HG02885 (cell line): ENCODE results near the gene SFXN1.
"Not testable (repeated sequence)": the region's sequence is repeated elsewhere in the genome, so short reads cannot be mapped to it uniquely, and the experiment has no call there.

Source experiments
- ATAC-seq: cut with Tn5 transposase; IDR thresholded peaks from one replicate; pipeline ENCODE4 v1.9.1; 2021; ENCODE audit warnings: mild to moderate bottlenecking; ENCODE audit not compliant: unreplicated experiment, poor library complexity

Gene SFXN1

DNA sequence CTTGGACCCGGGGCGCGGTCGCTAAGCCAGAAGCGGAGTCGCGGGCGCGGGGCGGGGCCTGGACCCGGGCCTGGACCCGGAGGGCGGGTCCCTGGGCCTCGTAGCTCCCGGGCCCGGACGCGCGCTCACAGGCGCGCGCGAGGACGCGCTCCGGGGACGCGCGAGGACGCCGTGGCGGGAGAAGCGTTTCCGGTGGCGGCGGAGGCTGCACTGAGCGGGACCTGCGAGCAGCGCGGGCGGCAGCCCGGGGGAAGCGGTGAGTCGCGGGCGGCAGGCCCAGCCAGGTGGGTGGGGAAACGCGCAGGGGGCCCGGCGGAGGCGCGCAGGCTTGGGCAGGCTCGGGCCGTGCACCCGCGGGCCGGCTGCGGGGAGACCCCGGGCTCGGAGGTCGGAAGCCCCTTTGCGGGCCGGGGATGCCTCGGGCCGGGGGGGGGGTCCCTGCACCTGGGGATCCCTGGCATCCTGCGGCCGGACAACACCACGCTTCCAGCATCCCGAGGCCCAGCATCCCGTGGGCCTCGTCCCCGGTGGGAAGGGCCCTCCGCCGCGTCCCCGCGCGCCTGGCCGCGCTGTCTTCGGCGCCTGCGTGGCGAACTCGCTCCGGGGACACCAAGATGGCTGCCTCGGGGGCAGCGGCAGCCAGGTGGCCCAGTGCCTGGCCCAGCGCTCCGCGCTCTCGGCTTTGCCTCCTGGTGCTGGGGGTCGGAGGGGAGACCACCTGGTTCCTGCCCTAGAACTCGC is at the start of gene SFXN1:
SFXN1 (plus strand) TSS at position 177 of the 741 bp plus-strand sequence. CDS start 13,544 bp downstream, outside the sequence.
- ATAC-seq = peak; percentile 90

DNA sequence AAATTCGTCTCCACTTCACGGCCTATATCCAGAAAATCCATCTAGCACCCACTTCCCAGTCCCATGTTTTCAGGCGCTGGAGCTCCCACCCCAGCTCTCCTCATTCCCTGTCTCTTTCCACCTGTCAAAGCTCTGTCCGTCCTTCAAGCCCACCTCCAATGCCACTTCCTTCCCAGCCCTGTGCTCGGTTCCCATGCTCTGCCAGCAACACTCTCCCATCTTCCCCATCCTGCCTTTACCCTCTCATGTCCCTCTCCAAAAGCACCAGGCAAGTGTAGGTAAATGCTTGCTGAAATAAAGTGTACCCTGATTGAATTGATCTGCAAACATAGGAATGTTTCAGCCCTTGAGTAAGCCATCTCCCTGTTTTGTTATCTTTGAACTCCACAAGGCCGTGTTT is 43.6 kb upstream of the SFXN1 start:
- ATAC-seq = no peak

DNA sequence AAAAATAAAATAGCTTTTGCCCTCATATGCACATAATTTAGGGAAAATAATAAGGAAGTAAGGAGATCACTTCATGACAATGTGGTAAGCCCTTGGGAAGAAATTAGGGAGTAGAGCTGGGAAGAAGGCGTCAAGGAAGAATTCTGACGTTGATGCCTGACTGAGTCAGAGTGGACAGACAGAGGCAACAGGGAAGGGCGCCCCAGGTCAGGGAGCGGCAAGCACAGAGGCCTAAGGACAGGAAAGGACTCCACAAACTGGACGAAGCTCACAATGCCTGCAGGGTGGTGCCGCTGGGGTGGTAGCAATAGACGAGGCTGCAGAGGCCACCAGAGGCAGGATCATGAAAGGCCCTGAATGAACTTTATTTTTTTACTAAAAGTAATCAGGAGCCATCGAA is 42.0 kb upstream of the SFXN1 start:
- ATAC-seq = no peak

DNA sequence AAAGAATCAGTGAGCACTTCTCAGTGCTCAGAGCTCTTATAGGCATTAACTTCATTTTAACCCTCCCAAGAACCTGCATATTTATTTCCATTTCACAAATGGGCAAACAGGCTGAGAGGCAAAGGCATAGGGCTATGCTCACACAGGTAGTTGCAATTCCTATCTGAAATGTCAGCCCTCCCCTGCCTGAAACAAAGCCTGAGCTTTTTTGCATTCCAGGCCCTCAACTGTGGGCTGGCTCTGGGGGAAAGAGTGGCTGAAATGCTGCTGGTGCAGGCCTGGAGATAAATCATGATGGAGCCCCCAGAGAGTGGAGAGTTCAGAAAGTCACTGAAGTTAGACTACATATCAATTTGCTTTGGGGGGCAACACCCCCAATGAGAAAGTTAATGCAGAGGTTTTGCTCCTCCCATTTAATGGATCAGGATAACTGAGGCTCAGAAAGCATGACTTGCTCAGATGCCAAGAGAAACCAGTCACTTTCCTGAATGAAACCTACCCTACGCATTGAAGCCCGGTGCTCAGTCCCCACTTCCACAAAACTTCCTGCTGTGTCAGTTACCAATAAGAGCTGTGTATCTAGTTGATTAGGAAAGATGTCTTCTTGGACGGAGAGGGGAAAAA is 40.0 kb upstream of the SFXN1 start:
- no peak for ATAC-seq

- no peak for ATAC-seq
These were observed 34.8 kb upstream of the SFXN1 start for GRCh38 chr5:175443514-175444059.

GRCh38 chr5:175444060-175444904 is 34.1 kb upstream of the SFXN1 start, which contains the start of gene DRD1:
Gene DRD1, minus strand, starts transcription at chr5:175444182. Its CDS starts 1,083 bp downstream, at chr5:175443099.
- no peak for ATAC-seq

GRCh38 chr5:175444905-175445456 is 33.4 kb upstream of the SFXN1 start:
- ATAC-seq = no peak

DNA sequence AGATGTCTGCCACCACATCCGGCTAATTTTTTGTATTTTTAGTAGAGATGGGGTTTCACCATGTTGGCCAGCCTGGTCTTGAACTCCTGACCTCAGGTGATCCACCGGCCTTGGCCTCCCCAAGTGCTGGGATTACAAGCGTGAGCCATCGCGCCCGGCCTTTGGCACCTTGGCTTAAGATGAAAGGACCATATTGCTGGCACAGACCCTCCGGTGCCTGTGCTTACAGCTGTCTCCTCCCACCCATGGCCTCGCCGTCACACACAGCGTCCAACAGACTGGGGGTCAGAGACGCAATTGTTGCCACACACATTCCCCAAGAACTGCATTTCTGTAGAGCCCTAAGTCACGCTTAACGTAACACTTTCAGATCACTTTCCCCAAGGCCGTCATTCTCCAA is 32.0 kb upstream of the SFXN1 start:
- not testable (repeated sequence) for ATAC-seq

GRCh38 chr5:175447571-175447970 is 30.8 kb upstream of the SFXN1 start:
- ATAC-seq = no peak

DNA sequence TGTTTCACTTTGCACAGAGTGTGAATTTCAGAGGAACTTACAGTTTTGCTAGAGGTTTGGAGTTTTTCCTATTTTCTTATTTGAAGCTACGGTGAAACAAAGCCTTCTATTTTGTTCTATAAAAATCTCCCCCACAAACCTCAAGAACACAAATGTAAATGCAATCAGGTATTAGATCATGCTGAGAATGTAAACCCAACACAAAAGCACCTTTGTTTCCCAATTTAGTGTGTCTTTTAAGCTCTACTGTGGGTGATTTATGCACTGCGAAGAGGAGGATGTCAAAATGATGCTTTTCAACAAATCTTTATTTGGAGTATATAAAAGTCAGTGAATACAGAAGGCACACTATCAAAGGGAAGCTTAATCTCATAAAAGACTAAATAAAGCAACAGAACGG is 30.1 kb upstream of the SFXN1 start:
- no peak for ATAC-seq

GRCh38 chr5:175452166-175452565 is 26.2 kb upstream of the SFXN1 start:
- no peak for ATAC-seq

DNA sequence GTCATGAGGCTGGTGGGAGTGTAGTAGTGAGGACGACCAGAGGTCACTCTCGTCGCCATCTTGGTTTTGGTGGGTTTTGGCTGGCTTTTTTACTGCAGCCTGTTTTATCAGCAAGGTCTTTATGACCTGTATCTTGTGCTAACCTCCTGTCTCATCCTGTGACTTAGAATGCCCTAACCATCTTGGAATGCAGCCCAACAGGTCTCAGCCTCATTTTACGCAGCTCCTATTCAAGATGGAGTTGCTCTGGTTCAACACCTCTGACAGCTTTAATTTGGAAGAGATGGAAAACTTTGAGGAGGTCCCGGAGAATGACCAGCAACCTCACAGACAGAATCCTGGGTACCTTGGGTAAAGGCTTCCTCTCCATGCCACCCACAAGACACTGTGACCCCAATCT is 24.0 kb upstream of the SFXN1 start:
- ATAC-seq = not testable (repeated sequence)

GRCh38 chr5:175456105-175456742 is 22.1 kb upstream of the SFXN1 start:
- ATAC-seq = no peak

GRCh38 chr5:175457466-175457865 is 20.9 kb upstream of the SFXN1 start:
- ATAC-seq = peak; percentile 75

DNA sequence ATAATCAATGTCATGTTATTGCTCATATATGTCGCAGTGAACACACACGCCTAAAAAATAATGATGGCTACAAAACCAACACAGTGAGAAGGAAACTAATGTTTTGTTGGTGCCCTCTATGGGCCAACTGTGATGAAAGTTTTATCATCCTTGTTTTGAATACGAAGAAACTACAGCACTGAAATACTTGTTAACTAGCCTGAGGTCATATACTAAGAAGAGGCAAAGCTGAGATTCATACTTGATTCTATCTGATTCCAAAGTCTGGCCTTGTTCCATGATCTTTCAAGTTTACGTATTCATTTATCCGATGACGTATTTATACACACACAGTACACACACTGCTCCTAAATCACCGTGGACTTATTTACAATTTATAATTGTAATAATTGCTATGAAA is 18.2 kb upstream of the SFXN1 start:
- no peak for ATAC-seq

DNA sequence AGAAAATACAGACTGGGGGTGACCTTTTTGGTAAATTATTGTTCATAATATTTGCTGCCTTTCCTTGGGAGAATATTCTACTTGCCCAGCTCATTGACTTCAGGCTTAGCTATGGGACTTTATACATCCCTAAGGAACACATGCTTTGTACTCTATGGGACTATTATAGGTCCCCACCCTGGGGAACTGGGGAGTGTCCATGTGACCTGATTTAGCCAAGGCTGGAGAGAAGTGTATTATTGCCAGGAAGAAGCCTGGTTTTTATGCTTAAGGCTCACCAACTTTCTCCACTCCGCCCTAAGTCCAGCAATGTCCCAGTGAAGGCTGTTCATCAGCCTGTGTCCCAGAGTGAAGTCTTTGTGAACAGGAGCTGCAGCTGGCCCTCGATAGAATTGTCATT is 17.8 kb upstream of the SFXN1 start:
- no peak for ATAC-seq

DNA sequence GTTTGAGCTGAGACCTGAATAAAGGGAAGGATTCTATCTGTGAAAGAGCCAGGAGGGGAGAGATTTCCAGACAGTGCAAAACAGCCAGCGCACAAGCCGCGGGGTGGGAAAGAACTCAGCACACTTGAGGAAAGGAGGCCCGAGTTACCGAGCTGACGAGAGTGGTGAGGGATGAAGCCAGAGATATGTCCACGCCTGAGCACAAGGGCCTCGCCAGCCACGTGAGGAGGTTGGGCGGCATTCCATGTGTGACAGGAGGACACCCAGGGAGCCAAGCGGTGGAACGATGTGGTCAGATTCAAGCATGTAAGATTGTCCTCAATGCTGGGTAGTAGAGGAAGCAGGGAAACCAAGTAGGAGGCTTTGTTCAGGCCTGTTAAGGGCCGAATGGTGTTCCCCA is 17.0 kb upstream of the SFXN1 start:
- no peak for ATAC-seq

DNA sequence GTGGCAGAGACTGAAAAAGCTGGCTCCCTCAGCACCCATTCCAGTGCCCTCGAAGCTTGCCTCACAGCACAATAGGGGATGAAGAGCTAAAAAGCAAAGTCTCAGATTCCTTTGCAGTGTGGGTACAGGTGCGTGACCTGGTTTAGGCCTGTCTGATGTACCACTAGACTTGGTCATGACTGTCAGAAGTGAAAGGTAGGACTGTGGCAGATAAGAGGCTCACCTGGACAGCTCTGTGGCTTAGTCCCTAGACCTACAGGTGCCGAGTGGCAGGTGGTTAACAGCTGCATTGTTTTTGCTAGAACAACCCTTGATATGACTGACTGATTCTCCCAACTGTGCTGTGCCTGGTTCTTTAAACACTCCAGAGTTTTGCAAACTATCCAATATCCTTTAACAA is 14.7 kb upstream of the SFXN1 start:
- ATAC-seq = no peak

DNA sequence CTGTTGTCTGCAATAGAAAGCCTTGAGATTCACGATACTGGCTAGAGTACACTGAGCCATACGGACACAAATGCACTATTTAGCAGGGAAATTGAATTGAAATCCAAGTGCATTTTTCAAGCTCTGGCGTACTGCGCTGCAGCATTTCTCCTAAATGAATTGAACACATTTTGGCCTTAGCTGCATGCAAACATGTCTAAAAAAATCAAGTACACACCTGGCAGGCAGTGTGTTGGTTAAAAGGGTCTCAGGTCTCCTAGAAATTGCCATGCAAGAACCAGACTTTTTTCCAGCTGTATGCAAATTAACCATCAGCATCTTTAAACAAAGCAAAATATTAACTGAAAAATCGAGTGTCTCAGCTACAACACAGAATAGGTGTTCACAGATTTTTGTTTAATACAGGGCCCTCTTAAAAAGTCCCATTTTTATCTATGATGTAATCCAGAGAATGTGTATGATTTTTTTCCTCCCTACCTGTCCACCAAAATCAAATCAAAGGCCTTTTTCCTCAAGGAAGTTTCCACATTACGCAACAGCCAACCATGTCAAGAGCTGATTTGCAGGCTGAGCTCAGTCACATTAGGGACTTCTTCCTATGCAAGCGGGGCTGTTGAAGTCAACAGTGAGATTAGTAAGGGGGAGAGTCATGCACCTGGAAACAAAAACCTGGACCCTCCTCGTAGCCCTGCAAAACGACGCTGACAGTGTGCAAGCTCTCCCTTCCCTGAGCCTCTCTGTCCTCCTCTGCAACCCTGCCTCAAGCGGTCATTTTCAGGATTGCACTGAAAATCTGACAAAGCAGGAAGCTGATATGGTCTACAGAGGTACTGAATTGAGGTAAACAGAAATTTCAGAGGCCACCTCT is 14.1 kb upstream of the SFXN1 start:
- peak; percentile 99 for ATAC-seq
